Thyroid gland (tissue), 4 donors: ENCODE measurements around the gene ST3GAL2. TPM values are rescaled to one million over a fixed set of nuclear protein-coding genes. Genes with fewer than 3 reads are reported as not detected.

Experiments
- DNase-seq, 2 donors: peaks; one replicate each; pipeline ENCODE4 v3.0.0-alpha.2; 2019
- H3K27ac ChIP-seq, 3 donors: fragments of 200-600 bp; sonication (generic); 1 replicate in 2 of 3; 2 replicates in 1 of 3; pipeline ENCODE4 v1.5.1; 2016 to 2019; ENCODE audit warnings: mild to moderate bottlenecking in 1 of 3, moderate library complexity in 1 of 3
- H3K27me3 ChIP-seq: fragments of 200-600 bp; sonication (generic); one replicate; pipeline ENCODE4 v1.5.1; 2019
- H3K36me3 ChIP-seq, 2 donors: fragments of 200-600 bp; sonication (generic); one replicate each; pipeline ENCODE4 v1.5.1; 2016 to 2019
- H3K4me1 ChIP-seq, 2 donors: fragments of 200-600 bp; sonication (generic); one replicate each; pipeline ENCODE4 v1.5.1; 2017 to 2019
- H3K4me3 ChIP-seq, 3 donors: fragments of 200-600 bp; sonication (generic); replicated peaks in 1 of 3; 1 replicate in 2 of 3; 2 replicates in 1 of 3; pipeline ENCODE4 v1.5.1; 2016; ENCODE audit warnings: mild to moderate bottlenecking in 1 of 3
- H3K9me3 ChIP-seq: fragments of 200-600 bp; sonication (generic); one replicate; pipeline ENCODE4 v1.5.1; 2017
- CTCF ChIP-seq, 6 experiments: fragments of 200-600 bp in 3 of 6; fragments of 450-650 bp in 3 of 6; sonication (generic) in 3 of 6; IDR thresholded peaks; one replicate each; pipeline ENCODE4 v1.5.1; 2016 to 2019; ENCODE audit warnings: antibody characterized with exemption in 6 of 6, mild to moderate bottlenecking in 2 of 6, inconsistent platforms in 1 of 6, moderate library complexity in 1 of 6
- POLR2A ChIP-seq, 2 donors: fragments of 450-650 bp; IDR thresholded peaks; one replicate each; pipeline ENCODE4 v1.6.1; 2017; ENCODE audit warnings: antibody characterized with exemption in 2 of 2, mild to moderate bottlenecking in 2 of 2, moderate library complexity in 1 of 2
- WGBS, 2 donors: methylation state at CpG; one replicate each; pipeline ENCODE4 v1.1.5; 2017; 5-methylcytosine and 5-hydroxymethylcytosine counted together
- intact Hi-C: fragments of 100-400 bp; cut with DNase I; formaldehyde crosslinking; loops from one replicate; pipeline ENCODE4 v1.15.1; 2023
- total RNA-seq, 4 donors: library from RNA; depleted of rRNA; stranded (reverse); fragments of >200 nt; gene quantifications; one replicate each; pipeline ENCODE4 v1.2.3, GENCODE V29; 2016

Gene ST3GAL2
- total RNA-seq, 4 donors from 2014 or later, result 11.2 to 17.4 (median 11.8) TPM

DNA sequence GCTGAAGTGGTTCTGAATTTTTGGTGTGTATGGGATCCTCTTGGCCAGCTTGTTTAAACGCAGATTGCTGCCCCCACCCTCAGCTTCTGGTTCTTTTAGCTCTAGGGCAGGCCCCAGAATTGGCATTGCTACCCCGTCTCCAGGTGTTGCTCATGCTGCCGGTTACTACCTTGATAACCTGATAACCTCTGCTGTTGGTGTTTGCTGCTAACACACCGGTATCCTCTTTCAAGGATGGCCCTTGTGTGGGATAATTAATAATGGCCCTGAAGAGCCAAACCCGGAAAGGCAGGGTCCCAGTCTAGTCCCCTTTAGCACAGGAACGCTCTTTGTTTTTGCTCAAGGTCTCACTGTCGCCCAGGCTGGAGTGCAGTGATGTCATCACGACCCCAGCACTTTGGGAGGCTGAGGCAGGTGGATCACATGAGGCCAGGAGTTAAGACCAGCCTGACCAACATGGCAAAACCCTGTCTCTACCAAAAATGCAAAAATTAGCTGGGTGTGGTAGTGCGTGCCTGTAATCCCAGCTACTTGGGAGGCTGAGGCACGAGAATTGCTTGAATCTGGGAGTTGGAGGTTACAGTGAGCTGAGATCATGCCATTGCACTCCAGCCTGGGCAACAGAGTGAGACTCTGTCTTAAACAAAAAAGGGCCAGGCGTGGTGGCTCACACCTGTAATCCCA, 1.3 kb upstream of the ST3GAL2 start:
- intact Hi-C loops, result no loop called here
- no peak for DNase-seq
- H3K9me3 ChIP-seq, result no peaks in the 10 kb centered on the region
- 74 to 85% methylated on average over 11 of the region's 11 CpGs for WGBS, 2 donors
- H3K4me1 ChIP-seq, result peaks cover 18 to 24% of the 10 kb centered on the region in 2 donors
- TF ChIP-seq POLR2A (IDR thresholded peaks at IDR 0.05) (no peak), CTCF (IDR thresholded peaks at IDR 0.05) (no peak)
- no peaks in the 10 kb centered on the region for H3K36me3 ChIP-seq
- H3K27ac ChIP-seq, result no peak overlapping the region
- no peaks in the 10 kb centered on the region for H3K27me3 ChIP-seq
- H3K4me3 ChIP-seq, result no peak overlapping the region

GRCh38 chr16:70438585-70438968, 323 bp downstream of the ST3GAL2 start:
- peak overlapping the region in 2 of 3 donors; percentile 5 to 77 for H3K4me3 ChIP-seq
- no peaks in the 10 kb centered on the region for H3K27me3 ChIP-seq
- 0% methylated on average over 14 to 25 of the region's 39 CpGs for WGBS, 2 donors
- no peaks in the 10 kb centered on the region for H3K9me3 ChIP-seq
- peak; percentile 27 to 40 for DNase-seq
- H3K27ac ChIP-seq, result peak overlapping the region in 2 of 3 donors; percentile 48 to 63
- TF ChIP-seq POLR2A (IDR thresholded peaks at IDR 0.05) (no peak), CTCF (IDR thresholded peaks at IDR 0.05) (no peak)
- intact Hi-C loops, result no loop called here
- H3K36me3 ChIP-seq, result no peaks in the 10 kb centered on the region
- peaks cover 34 to 40% of the 10 kb centered on the region in 2 donors for H3K4me1 ChIP-seq

DNA sequence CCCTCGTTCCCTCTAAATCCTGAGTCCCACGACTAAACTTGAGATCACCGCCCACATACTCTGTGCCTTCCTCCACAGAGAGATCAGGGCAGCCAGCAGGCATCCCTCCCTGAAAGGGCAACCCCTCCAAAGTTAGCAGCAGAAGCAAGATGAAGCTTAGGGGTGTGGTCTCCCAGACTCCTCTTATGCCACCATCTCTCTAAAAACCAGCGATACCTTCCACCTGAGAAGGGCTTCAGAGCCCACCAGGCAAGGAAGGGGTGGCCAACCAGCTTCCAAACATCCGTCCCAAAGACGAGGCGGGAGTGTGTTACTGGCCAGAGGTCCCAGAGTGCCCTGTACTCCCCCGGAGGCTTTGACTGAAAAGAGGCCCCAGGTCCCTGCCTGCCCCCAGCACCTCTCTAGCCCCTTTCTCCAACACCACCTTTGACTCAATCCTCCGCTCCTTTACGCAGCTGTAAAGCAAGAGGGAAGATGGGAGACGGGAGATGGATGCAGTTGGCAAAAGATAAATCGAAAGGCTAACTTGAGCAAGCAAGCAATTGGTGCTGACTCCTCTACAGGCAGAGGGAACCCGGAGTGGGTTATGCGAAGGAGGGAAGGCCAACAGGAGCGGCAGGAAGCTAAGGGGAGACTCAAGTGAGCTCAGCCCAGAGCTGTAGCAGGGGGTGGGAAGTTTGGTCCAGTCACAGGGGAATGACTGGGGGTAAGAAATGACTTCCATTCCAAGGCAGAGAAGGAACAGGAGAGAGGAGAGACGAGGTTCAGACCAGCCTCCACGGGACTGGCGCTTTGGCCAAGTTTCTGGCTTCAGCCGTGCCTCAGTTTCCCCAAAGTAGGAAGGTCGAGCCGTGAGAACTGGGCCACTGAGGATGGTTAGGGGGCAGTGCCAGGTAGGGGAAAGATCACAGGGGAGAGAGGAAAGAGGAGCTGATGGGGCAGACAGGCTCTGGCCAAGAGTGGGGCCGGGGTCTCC, 1.0 kb downstream of the ST3GAL2 start:
- intact Hi-C loops, result no loop called here
- TF ChIP-seq POLR2A (IDR thresholded peaks at IDR 0.05), result no peak
- no peak for TF ChIP-seq CTCF (IDR thresholded peaks at IDR 0.05)
- Histone ChIP-seq H3K4me3 (peak overlapping the region in 2 of 3 donors; percentile 5 to 77), H3K27ac (peak overlapping the region in 2 of 3 donors; percentile 48 to 63), H3K36me3 (no peaks in the 10 kb centered on the region), H3K4me1 (peaks cover 41 to 47% of the 10 kb centered on the region in 2 donors), H3K9me3 (no peaks in the 10 kb centered on the region), H3K27me3 (no peaks in the 10 kb centered on the region)
- peak in 1 of 2 donors; percentile 29 for DNase-seq
- 22 to 23% methylated on average over 21 to 22 of the region's 22 CpGs for WGBS, 2 donors

GRCh38 chr16:70437017-70437581, 1.8 kb downstream of the ST3GAL2 start:
- Histone ChIP-seq H3K27ac (no peak overlapping the region), H3K27me3 (no peaks in the 10 kb centered on the region), H3K4me3 (no peak overlapping the region), H3K9me3 (no peaks in the 10 kb centered on the region), H3K36me3 (no peaks in the 10 kb centered on the region), H3K4me1 (peaks cover 45 to 54% of the 10 kb centered on the region in 2 donors)
- WGBS, 2 donors, result 52 to 69% methylated on average over 5 of the region's 5 CpGs
- no peak for DNase-seq
- TF ChIP-seq POLR2A (IDR thresholded peaks at IDR 0.05) (no peak), CTCF (IDR thresholded peaks at IDR 0.05) (no peak)
- intact Hi-C loops, result no loop called here
